IPS-NIHi7 (cell line): Measurements from ENCODE around the gene ATP5ME.
A peak's percentile ranks its signal among the peaks of the same experiment; 100 is the strongest.
"Not testable (repeated sequence)": the region's sequence is repeated elsewhere in the genome, so short reads cannot be mapped to it uniquely, and the experiment has no call there.

Source experiments
- DNase-seq: peaks from one replicate; pipeline ENCODE4 v3.0.0; 2012; ENCODE audit warnings: mixed read lengths; ENCODE audit errors: extremely low spot score

The ATP5ME gene

GRCh38 chr4:635851-636627, 38.0 kb downstream of the ATP5ME start:
- DNase-seq: no peak

GRCh38 chr4:635066-635835, 38.8 kb downstream of the ATP5ME start:
- DNase-seq: not testable (repeated sequence)

- DNase-seq: no peak
Observed at GRCh38 chr4:634599-634985, 39.5 kb downstream of the ATP5ME start.

GRCh38 chr4:633976-634598, 40.0 kb downstream of the ATP5ME start:
- DNase-seq: no peak

GRCh38 chr4:633406-633805, 40.7 kb downstream of the ATP5ME start:
- DNase-seq: no peak

GRCh38 chr4:632926-633325, 41.1 kb downstream of the ATP5ME start:
- no peak for DNase-seq

- DNase-seq: no peak
Observed at GRCh38 chr4:632196-632790, 41.8 kb downstream of the ATP5ME start.

GRCh38 chr4:630656-631055, 43.4 kb downstream of the ATP5ME start:
- DNase-seq: no peak

GRCh38 chr4:629915-630641, 44.0 kb downstream of the ATP5ME start:
- DNase-seq: no peak

- DNase-seq: no peak
Observed at GRCh38 chr4:629636-629914, 44.5 kb downstream of the ATP5ME start.

GRCh38 chr4:628821-629635, 45.0 kb downstream of the ATP5ME start:
- no peak for DNase-seq

- no peak for DNase-seq
Observed at GRCh38 chr4:628311-628741, 45.8 kb downstream of the ATP5ME start.

GRCh38 chr4:627347-628125, 46.5 kb downstream of the ATP5ME start:
- no peak for DNase-seq

- no peak for DNase-seq
Observed at GRCh38 chr4:626201-627091, 47.6 kb downstream of the ATP5ME start.

GRCh38 chr4:625631-626161, 48.4 kb downstream of the ATP5ME start:
- no peak for DNase-seq

GRCh38 chr4:624705-625590, 49.1 kb downstream of the ATP5ME start, which contains the start of gene PDE6B:
PDE6B (plus strand) TSS chr4:625573; CDS start chr4:625627, 54 bp downstream.
- DNase-seq: peak; percentile 76

GRCh38 chr4:623914-624566, 50.0 kb downstream of the ATP5ME start:
- peak; percentile 31 for DNase-seq
